HK-2 (cell line): ENCODE measurements around the gene CTSF.

Experiments
- DNase-seq: peaks from one replicate; pipeline ENCODE4 v3.0.0-alpha.2; 2018; ENCODE audit not compliant: unreplicated experiment

Gene CTSF

DNA sequence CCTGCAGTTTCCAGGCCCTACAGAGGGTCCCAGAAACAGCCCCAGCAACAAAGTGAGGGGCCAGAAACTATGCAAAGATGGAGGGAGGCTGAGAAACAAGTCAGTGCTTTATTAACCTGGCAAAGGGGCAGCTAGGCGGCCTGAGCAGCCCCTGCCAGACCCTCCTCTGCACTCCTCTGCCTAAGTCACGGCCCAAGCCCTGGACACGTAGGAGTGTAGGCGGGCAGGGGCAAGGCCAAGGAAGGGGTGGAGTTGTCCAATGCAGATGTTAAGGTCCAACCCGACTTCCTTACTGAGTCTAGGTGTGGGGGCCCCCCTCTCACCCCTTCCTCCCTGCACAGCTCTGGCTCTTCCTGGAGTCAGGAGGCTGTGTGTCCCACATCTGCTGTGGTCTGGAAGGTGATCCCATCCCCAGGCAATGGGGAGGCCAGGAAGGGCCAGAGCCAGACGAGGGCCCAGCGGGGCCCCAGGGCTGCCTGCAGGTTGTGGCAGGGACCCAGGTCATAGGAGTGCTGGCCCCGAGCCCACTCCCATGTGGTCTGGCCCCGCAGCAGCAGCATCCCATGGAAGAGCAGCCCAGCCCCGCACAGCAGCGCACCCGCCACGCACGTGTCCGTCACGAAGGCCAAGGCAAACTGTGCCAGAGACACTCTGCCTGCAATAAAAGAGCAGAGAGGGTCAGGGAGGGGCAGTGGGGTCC, 29.1 kb downstream of the CTSF start:
- no peak for DNase-seq

- DNase-seq, result no peak
Observed at GRCh38 chr11:66532784-66533183, 35.6 kb downstream of the CTSF start.

DNA sequence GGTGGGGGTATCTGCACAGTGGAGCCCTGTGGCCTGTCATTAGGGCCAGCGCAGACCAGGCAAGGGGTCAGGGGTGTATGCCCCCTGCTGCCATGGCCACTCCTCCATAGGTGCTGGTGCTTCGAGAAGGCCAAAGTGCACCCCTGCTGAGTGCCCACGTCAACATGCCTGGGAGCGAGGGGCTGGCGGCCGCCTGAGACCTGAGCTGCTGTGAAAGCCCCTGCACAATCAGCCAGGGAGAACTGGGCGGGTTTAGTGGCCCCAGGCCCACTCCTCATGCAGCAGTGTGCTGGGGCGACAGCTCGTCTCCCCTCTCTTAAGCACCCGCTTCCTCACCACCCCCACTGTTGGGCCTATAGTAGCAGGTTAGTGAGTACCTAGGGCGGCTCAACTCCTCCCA, 36.6 kb downstream of the CTSF start:
- DNase-seq, result no peak

DNA sequence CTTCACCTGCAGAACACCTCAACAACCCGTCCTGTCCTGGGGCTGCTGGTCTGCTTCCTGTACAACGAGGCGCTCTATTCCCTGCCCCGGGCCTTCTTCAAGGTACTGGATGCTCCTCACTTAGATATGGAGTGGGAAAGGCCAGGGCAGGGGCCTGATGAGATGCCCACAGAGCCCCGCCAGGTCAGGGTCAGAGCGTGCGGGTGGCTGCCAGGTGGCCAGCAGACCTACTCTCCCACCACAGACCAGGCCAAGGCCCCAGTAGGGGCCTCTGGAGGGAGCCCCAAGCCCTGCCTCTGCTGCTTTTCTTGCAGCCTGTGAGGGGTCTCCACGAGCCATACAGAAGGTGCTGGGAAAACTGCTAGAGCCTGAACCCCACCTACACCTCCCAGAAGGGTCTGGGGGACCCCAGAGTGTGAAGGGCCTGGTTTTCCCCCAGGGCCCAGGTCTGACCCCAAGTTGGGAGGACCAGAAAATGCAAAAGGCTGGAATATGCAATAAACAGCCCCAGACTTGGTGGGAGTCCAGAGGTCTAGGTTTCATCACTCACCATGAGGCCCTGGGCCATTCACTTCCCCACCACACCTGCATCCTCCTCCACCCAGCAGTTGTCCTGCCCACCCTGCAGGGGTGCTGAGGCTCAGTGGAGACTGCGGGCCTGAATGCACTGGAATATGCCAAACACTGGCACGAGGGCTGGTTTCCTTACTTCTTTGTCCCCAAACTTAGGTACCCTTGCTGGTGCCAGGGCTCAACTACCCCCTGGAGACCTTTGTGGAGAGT, 37.3 kb downstream of the CTSF start:
- no peak for DNase-seq

DNA sequence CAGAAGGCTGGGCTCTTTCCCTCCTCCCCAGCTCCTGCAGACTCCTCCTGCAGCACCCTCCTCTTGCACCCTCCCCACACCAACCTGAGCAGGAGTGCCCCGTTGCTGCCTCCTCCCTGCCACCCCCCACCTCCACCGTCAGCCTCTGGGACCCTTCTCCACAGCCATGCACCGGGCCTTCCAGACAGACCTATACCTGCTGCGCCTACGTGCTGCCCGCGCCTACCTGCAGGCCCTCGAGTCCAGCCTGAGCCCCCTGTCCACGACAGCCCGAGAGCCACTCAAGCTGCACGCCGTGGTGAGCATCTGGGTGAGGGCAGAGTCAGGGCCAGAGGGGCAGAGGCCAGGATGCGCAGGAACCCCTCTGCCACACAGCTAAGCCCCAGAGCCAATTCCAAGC, 38.8 kb downstream of the CTSF start:
- no peak for DNase-seq

DNA sequence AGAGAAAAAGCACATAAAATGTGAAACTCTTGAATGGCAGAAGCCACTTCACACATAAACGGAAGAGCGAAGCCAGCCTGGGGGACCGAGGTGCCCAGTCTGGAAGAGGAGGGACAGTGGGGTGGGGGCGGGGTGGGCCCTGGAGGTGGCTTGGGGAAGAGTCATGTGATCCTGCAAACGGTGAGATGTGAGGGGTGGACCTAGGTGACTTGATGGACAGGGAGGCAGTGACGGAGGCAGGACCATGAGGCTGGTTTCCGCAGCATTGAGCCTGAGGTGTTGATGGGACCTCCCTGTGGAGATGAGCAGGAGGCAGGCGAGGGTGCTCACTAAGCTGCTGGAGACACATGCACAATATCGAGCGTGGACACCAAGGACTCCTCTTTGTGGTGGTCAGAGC, 39.3 kb downstream of the CTSF start:
- DNase-seq, result no peak

- DNase-seq, result no peak
Observed at GRCh38 chr11:66524304-66525040, 43.9 kb downstream of the CTSF start.

GRCh38 chr11:66523611-66524010, 44.8 kb downstream of the CTSF start:
- no peak for DNase-seq
